Measurements from ENCODE around the gene TESMIN.

DNA sequence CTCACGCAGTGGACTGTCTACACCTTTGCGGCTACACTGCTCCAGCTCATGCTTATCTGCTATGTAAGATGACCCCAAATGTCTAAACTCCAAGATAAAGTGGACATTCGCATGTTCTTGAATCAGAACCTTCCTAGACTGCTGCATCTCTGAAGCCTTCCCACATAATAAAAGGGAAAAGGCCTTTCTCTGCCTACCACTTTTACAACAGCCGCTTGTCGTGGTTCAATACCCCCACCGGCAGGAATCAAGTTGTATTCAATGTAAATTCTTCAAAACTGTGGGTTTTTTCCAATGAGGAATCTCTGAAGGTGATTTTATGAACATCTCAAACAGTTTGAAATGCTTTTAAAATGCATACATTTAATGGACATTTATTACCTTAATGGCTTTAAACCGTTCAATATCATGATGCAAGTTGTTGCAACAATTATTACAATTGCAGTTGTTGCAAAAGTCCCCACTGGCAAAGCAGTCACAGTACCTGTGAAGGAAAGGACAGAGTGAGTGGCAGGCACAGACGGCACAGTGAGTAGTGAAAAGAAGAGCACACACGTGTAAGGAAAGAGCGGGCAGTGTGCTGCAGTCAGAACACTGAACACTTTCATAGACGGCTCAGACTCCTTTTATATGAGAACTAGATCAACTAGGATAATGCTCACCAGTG lies 35.7 kb downstream of the TESMIN start:
- TF ChIP-seq, protein P1, sequence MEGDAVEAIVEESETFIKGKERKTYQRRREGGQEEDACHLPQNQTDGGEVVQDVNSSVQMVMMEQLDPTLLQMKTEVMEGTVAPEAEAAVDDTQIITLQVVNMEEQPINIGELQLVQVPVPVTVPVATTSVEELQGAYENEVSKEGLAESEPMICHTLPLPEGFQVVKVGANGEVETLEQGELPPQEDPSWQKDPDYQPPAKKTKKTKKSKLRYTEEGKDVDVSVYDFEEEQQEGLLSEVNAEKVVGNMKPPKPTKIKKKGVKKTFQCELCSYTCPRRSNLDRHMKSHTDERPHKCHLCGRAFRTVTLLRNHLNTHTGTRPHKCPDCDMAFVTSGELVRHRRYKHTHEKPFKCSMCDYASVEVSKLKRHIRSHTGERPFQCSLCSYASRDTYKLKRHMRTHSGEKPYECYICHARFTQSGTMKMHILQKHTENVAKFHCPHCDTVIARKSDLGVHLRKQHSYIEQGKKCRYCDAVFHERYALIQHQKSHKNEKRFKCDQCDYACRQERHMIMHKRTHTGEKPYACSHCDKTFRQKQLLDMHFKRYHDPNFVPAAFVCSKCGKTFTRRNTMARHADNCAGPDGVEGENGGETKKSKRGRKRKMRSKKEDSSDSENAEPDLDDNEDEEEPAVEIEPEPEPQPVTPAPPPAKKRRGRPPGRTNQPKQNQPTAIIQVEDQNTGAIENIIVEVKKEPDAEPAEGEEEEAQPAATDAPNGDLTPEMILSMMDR (IDR thresholded peaks at IDR 0.05), result no peak
- no peak for TF ChIP-seq POLR2A (IDR thresholded peaks at IDR 0.05)

Measured in upper lobe of left lung (tissue), 4 donors.